SK-N-SH (cell line): ENCODE data around the gene ICA1. TPM values are rescaled to one million over a fixed set of nuclear protein-coding genes. Genes with fewer than 3 reads are reported as not detected.

ENCODE experiments used
- CTCF ChIA-PET: fragments of 300-600, 350-600 bp; formaldehyde crosslinking; extraction: SDS; loops from one replicate; lab custom pipeline; 2021; lab: Yijun Ruan, JAX
- POLR2A ChIA-PET: fragments of 350-600 bp; sonication (Branson Sonifier 250); formaldehyde crosslinking; extraction: SDS; loops from one replicate; lab custom pipeline; 2020; ENCODE audit warnings: antibody characterized with exemption, inconsistent platforms; lab: Yijun Ruan, JAX
- DNase-seq: peaks from one replicate; pipeline ENCODE4 v3.0.0; 2012
- H2AFZ ChIP-seq: fragments of 200-600 bp; sonication (generic); 2 replicates; pipeline ENCODE4 v1.8.1; 2016; ENCODE audit warnings: antibody characterized with exemption, mild to moderate bottlenecking, low read depth
- H3F3A ChIP-seq: fragments of 200-600 bp; sonication (generic); replicated peaks from 2 replicates; pipeline ENCODE3; 2016; ENCODE audit warnings: antibody characterized with exemption, mild to moderate bottlenecking; ENCODE audit not compliant: insufficient read depth
- H3K27ac ChIP-seq, 2 experiments: fragments of 200-500 bp in 1 of 2; fragments of 200-600 bp in 1 of 2; sonication (Bioruptor generic) in 1 of 2; sonication (generic), shearing (Covaris generic) in 1 of 2; 2 replicates each; pipeline versions ENCODE4 v1.5.1 to v1.6.1; 2014 to 2016; ENCODE audit warnings: low read depth in 2 of 2, inconsistent platforms in 1 of 2, low read length in 1 of 2, mild to moderate bottlenecking in 1 of 2, mixed read lengths in 1 of 2
- H3K27me3 ChIP-seq: fragments of 200-600 bp; sonication (generic), shearing (Covaris generic); 2 replicates; pipeline ENCODE4 v1.6.1; 2016; ENCODE audit warnings: mixed run types; ENCODE audit not compliant: insufficient read depth
- H3K36me3 ChIP-seq, 2 experiments: fragments of 200-500 bp in 1 of 2; fragments of 200-600 bp in 1 of 2; sonication (Bioruptor generic) in 1 of 2; sonication (generic) in 1 of 2; replicated peaks in 1 of 2; 2 replicates each; pipeline versions ENCODE3 to v1.5.1; 2014 to 2016; ENCODE audit warnings: low read length in 1 of 2, mild to moderate bottlenecking in 1 of 2; ENCODE audit not compliant: insufficient read depth in 2 of 2, control insufficient read depth in 1 of 2
- H3K4me1 ChIP-seq, 2 experiments: fragments of 200-500 bp in 1 of 2; fragments of 200-600 bp in 1 of 2; sonication (Bioruptor generic) in 1 of 2; sonication (generic), shearing (Covaris generic) in 1 of 2; 2 replicates each; pipeline versions ENCODE4 v1.5.1 to v1.6.1; 2014 to 2016; ENCODE audit warnings: low read depth in 1 of 2, low read length in 1 of 2, mixed run types in 1 of 2; ENCODE audit not compliant: insufficient read depth in 2 of 2, control insufficient read depth in 1 of 2
- H3K4me2 ChIP-seq: fragments of 200-600 bp; sonication (generic), shearing (Covaris generic); 2 replicates; pipeline ENCODE4 v1.6.1; 2017; ENCODE audit warnings: mixed run types
- H3K4me3 ChIP-seq, 2 experiments: fragments of 200-500 bp in 1 of 2; fragments of 200-600 bp in 1 of 2; sonication (Bioruptor generic) in 1 of 2; sonication (generic), shearing (Covaris generic) in 1 of 2; 2 replicates each; pipeline versions ENCODE4 v1.5.1 to v1.8.1; 2014 to 2016; ENCODE audit warnings: low read depth in 2 of 2, inconsistent platforms in 1 of 2, low read length in 1 of 2, mild to moderate bottlenecking in 1 of 2, mixed read lengths in 1 of 2, moderate library complexity in 1 of 2
- H3K79me2 ChIP-seq: fragments of 200-600 bp; sonication (generic); 2 replicates; pipeline ENCODE4 v1.8.1; 2017; ENCODE audit warnings: mild to moderate bottlenecking; ENCODE audit not compliant: insufficient read depth
- H3K9ac ChIP-seq: fragments of 200-600 bp; sonication (generic); 2 replicates; pipeline ENCODE4 v1.6.1; 2017; ENCODE audit warnings: mixed run types
- H3K9me2 ChIP-seq: fragments of 200-600 bp; sonication (generic); 2 replicates; pipeline ENCODE4 v1.6.1; 2017; ENCODE audit warnings: mixed run types
- H3K9me3 ChIP-seq: fragments of 200-600 bp; sonication (generic); 2 replicates; pipeline ENCODE4 v1.6.1; 2017; ENCODE audit warnings: mixed run types, mild to moderate bottlenecking, moderate library complexity
- H4K20me1 ChIP-seq: fragments of 200-600 bp; sonication (generic); 2 replicates; pipeline ENCODE4 v1.6.1; 2017; ENCODE audit warnings: mild to moderate bottlenecking, mixed run types; ENCODE audit not compliant: insufficient read depth
- CHD2 ChIP-seq: fragments of 150-350 bp; IDR thresholded peaks from 2 replicates; pipeline ENCODE4 v1.6.1; 2018; ENCODE audit warnings: low read length; ENCODE audit not compliant: partially characterized antibody
- CTCF ChIP-seq: fragments of 200-600 bp; sonication (generic); IDR thresholded peaks from 2 replicates; pipeline ENCODE4 v1.6.1; 2017; ENCODE audit warnings: antibody characterized with exemption, mild to moderate bottlenecking, moderate library complexity
- EP300 ChIP-seq, 2 experiments: IDR thresholded peaks; 2 replicates each; pipeline versions ENCODE4 v1.4.0 to v1.6.1; 2012; ENCODE audit warnings: borderline replicate concordance in 1 of 2, low read depth in 1 of 2, low read length in 1 of 2
- EZH2phosphoT487 ChIP-seq: fragments of 200-600 bp; sonication (generic); IDR thresholded peaks from 2 replicates; pipeline ENCODE4 v1.6.1; 2017; ENCODE audit warnings: low read depth, mixed run types, mild to moderate bottlenecking, antibody characterized with exemption, moderate library complexity, borderline replicate concordance
- FOSL2 ChIP-seq: IDR thresholded peaks from 2 replicates; pipeline ENCODE4 v1.4.0; 2012; ENCODE audit warnings: low read depth, mild to moderate bottlenecking, moderate library complexity, borderline replicate concordance
- FOXJ3 ChIP-seq: sonication (generic); formaldehyde crosslinking; IDR thresholded peaks from 2 replicates; pipeline ENCODE4 v1.5.1; 2020; ENCODE audit warnings: mild to moderate bottlenecking, missing genetic modification reagents
- FOXM1 ChIP-seq: IDR thresholded peaks from 2 replicates; pipeline ENCODE4 v1.4.0; 2012; ENCODE audit warnings: low read depth, mild to moderate bottlenecking
- GABPA ChIP-seq: IDR thresholded peaks from 2 replicates; pipeline ENCODE4 v1.4.0; 2012; ENCODE audit warnings: low read depth, mild to moderate bottlenecking
- IRF3 ChIP-seq: fragments of 150-350 bp; IDR thresholded peaks from 2 replicates; pipeline ENCODE4 v1.6.1; 2016; ENCODE audit warnings: mild to moderate bottlenecking, low read depth, low read length
- JUND ChIP-seq: IDR thresholded peaks from 2 replicates; pipeline ENCODE4 v1.4.0; 2012
- MAX ChIP-seq: IDR thresholded peaks from 2 replicates; pipeline ENCODE4 v1.4.0; 2012; ENCODE audit warnings: low read depth
- MXI1 ChIP-seq: IDR thresholded peaks from 2 replicates; pipeline ENCODE4 v1.6.1; 2012; ENCODE audit warnings: mild to moderate bottlenecking, low read depth, low read length, improper control_type of control experiment
- NRF1 ChIP-seq: IDR thresholded peaks from 2 replicates; pipeline ENCODE4 v1.6.1; 2012; ENCODE audit warnings: low read depth, mild to moderate bottlenecking, low read length
- PBX3 ChIP-seq: IDR thresholded peaks from 2 replicates; pipeline ENCODE4; 2012
- RAD21 ChIP-seq: IDR thresholded peaks from 2 replicates; pipeline ENCODE4 v1.6.1; 2012; ENCODE audit warnings: mild to moderate bottlenecking, low read length
- RCOR1 ChIP-seq: fragments of 150-350 bp; IDR thresholded peaks from 2 replicates; pipeline ENCODE4 v1.6.1; 2017; ENCODE audit warnings: antibody characterized with exemption, low read length
- REST ChIP-seq: IDR thresholded peaks from 2 replicates; pipeline ENCODE4 v1.6.1; 2012; ENCODE audit warnings: mild to moderate bottlenecking, low read depth, low read length, moderate library complexity
- SMC3 ChIP-seq: IDR thresholded peaks from 2 replicates; pipeline ENCODE4 v1.6.1; 2012; ENCODE audit warnings: low read depth, low read length, improper control_type of control experiment
- TAF1 ChIP-seq: IDR thresholded peaks from 2 replicates; pipeline ENCODE4 v1.6.1; 2012; ENCODE audit warnings: low read depth, mild to moderate bottlenecking, low read length, moderate library complexity, borderline replicate concordance
- YY1 ChIP-seq: IDR thresholded peaks from 2 replicates; pipeline ENCODE4 v1.4.0; 2012; ENCODE audit warnings: low read depth, mild to moderate bottlenecking
- WGBS: methylation state at CpG from one replicate; pipeline ENCODE4 v1.1.6; 2017; ENCODE audit warnings: low lambda C conversion rate; 5-methylcytosine and 5-hydroxymethylcytosine counted together
- polyA plus RNA-seq, 3 experiments: library from polyadenylated mRNA; depleted of rRNA; stranded (reverse); fragments of >200 nt; gene quantifications; 2 replicates each; pipeline ENCODE4 v1.2.3, GENCODE V29; 2012

Gene ICA1
- polyA plus RNA-seq, 1 of the 3 experiments (the other 2 are of a cell fraction): 2.4 TPM

GRCh38 chr7:8184221-8184620, 77.7 kb downstream of the ICA1 start:
- H3K27ac ChIP-seq: peak overlapping the region in 1 of 2 experiments; percentile 64; a peak in 2 of 4 replicates
- peaks cover 0 to 11% of the 10 kb centered on the region in 2 experiments for H3K36me3 ChIP-seq
- POLR2A ChIA-PET: no interaction called here
- CTCF ChIA-PET: interaction anchor here (0.7 to 5.0 kb wide), 7 partner anchors 12 to 589 kb away, joined by 3 to 22 read pairs (median 4); no protein-coding TSS in a partner anchor
- H3K4me1 ChIP-seq: peaks cover 0 to 9% of the 10 kb centered on the region in 2 experiments; a peak in 2 of 4 replicates
- DNase-seq: no peak
- no peak overlapping the region for H3K9ac ChIP-seq
- H3F3A ChIP-seq: no peaks in the 10 kb centered on the region
- H4K20me1 ChIP-seq: no peaks in the 10 kb centered on the region
- H3K9me2 ChIP-seq: no peaks in the 10 kb centered on the region
- WGBS: 71% methylated on average over 2 of the region's 2 CpGs
- no peak overlapping the region for H2AFZ ChIP-seq
- no peak overlapping the region for H3K4me3 ChIP-seq
- no peaks in the 10 kb centered on the region for H3K9me3 ChIP-seq
- H3K79me2 ChIP-seq: no peaks in the 10 kb centered on the region
- TF ChIP-seq GABPA (no peak), SMC3 (no peak), RAD21 (no peak), EZH2phosphoT487 (no peak), MAX (no peak), TAF1 (no peak), FOXJ3 (CRISPR knock-in tag) (no peak), NRF1 (no peak)
- peaks cover 5% of the 10 kb centered on the region; the same call in 1 of the 2 replicates for H3K27me3 ChIP-seq
- H3K4me2 ChIP-seq: no peak overlapping the region

- Histone ChIP-seq H2AFZ (no peak overlapping the region), H3K4me1 (peaks cover 0 to 34% of the 10 kb centered on the region in 2 experiments; a peak in 2 of 4 replicates), H3K27me3 (peaks cover 5% of the 10 kb centered on the region; the same call in 1 of the 2 replicates), H4K20me1 (no peaks in the 10 kb centered on the region), H3K9ac (no peak overlapping the region), H3K27ac (no peak overlapping the region), H3F3A (no peaks in the 10 kb centered on the region), H3K4me3 (no peak overlapping the region), H3K36me3 (peaks cover 0 to 16% of the 10 kb centered on the region in 2 experiments), H3K9me3 (no peaks in the 10 kb centered on the region), H3K4me2 (no peak overlapping the region), H3K9me2 (no peaks in the 10 kb centered on the region), H3K79me2 (no peaks in the 10 kb centered on the region)
- CTCF ChIA-PET: interaction anchor here (1.0 kb wide), 1 partner anchor 25 kb away, joined by 3 read pairs; no protein-coding TSS in a partner anchor
- POLR2A ChIA-PET: no interaction called here
- no peak for DNase-seq
- 65% methylated on average over 7 of the region's 7 CpGs for WGBS
- TF ChIP-seq CTCF: no peak
- TF ChIP-seq EP300 (IDR thresholded peaks at IDR 0.05; ENCODE audit: borderline replicate concordance in 1 of 2, low read depth in 1 of 2, low read length in 1 of 2): no peak
- no peak for TF ChIP-seq RCOR1
- TF ChIP-seq MAX: no peak
- no peak for TF ChIP-seq FOXM1
- TF ChIP-seq REST: no peak
- no peak for TF ChIP-seq FOXJ3 (CRISPR knock-in tag)
- TF ChIP-seq JUND: no peak
- TF ChIP-seq MXI1: no peak
- TF ChIP-seq FOSL2: no peak
- no peak for TF ChIP-seq PBX3
- TF ChIP-seq YY1: no peak
- no peak for TF ChIP-seq IRF3
- TF ChIP-seq CHD2: no peak
Observed at GRCh38 chr7:8179486-8179885, 82.5 kb downstream of the ICA1 start.
